Stimulated activated CD4-positive, alpha-beta T cell treated with anti-CD3 and anti-CD28 coated beads, Interleukin-15, amount 100 ng/mL, for 24 hours (primary cell): ENCODE results near the gene ANXA6.
"Not testable (repeated sequence)": the region's sequence is repeated elsewhere in the genome, so short reads cannot be mapped to it uniquely, and the experiment has no call there.

ENCODE experiments used
- DNase-seq: peaks from one replicate; pipeline ENCODE4 v3.0.0-alpha.2; 2020

The ANXA6 gene

DNA sequence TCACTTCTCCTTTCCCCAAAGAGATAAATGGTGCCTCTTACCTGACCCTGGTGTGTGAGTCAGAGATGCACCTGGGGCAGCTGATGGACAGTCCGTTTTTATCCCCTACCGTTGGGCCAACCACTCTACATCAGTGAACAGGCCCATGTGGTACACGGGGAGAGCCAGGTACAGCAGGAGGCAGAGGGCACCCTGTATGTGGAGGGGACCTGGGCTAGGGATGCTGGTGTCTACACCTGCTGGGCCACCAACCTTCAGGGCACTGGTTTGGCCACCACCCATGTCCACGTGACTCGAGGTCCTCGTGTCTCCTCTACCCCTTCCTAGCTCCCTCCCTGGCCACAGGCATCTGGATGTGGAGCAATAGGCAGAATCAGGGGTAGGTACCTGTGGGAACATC, 22.7 kb upstream of the ANXA6 start:
- DNase-seq, result no peak

DNA sequence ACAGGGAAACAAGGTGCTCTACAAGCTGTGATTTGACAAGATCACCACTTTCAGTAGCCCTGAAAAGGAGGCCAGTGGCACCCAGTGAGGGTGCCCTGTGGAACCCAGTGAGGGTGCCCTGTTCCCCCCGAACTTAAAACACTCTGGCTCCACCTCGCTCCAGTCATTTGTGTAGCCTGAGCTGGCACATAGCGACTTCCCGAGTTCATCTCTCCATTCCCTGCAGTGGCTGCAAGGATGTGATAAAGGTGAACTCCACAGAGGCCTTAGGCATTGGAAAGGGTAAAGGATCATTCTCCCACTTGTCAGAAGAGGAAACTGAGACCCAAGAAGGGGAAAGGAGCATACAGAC, 21.9 kb upstream of the ANXA6 start:
- no peak for DNase-seq

DNA sequence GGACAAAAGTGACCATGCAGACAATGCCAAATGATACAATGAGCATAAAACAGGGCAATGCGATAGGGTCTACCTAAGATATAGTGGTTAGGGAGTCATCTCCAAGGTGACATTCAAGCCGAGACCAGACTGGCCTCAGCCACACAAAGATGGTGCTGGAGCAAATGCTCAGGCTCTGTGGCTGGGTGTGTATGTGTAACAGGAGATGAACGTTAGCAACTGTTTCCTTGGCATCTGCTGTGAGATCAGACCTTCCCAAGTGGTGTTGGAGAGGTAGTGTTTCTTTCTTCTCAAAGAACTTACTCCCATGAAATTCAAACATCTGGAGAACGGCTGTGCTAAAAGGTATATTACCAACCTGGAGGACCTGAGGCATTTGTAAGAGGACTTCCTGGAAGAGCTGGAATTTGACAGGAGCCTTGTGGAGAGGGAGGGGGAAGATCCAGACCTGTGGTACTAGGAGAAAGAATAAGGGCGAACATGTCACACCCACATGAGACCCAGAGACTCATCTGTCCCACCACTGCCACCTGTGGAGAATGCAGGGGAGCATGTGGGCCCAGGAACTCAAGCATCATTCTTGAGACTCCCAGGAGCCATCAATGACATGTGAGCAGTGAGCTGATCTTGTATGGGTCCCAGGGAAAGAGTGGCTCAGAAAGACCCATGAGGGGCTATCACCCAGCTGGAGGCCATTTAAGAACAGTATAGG, 21.4 kb upstream of the ANXA6 start:
- DNase-seq, result no peak

DNA sequence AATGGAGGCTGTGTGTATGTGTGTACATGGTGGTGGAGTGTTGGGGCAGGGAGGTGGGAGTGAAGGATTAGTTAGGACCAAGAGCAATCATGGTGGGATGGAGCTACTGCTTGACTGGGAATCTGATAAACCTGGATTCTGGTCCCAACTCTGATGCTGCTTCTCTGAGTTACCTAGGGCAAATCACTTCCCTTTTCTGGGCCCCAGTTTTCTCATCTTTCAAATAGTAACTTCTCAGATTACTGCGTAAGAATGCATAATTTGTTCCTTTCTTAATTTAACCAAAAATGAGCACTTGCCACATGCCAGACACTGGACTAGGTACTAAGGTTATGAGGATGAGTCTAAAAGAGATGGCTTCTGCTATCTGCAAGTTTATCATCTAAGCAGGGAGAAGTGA, 20.8 kb upstream of the ANXA6 start:
- no peak for DNase-seq

DNA sequence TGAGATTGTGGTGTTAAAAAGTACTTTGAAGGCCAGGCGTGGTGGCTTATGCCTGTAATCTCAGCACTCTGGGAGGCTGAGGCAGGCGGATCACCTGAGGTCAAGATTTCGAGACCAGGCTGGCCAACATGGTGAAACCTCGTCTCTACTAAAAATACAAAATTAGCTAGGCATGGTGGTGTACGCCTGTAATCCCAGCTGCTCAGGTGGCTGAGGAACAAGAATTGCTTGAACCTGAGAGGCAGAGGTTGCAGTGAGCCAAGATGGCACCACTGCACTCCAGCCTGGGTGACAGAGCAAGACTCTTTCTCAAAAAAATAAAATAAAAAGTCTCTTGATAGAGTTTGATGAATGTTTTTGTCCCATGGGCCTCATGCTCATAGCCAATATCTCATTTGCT, 18.7 kb upstream of the ANXA6 start:
- DNase-seq, result not testable (repeated sequence)

DNA sequence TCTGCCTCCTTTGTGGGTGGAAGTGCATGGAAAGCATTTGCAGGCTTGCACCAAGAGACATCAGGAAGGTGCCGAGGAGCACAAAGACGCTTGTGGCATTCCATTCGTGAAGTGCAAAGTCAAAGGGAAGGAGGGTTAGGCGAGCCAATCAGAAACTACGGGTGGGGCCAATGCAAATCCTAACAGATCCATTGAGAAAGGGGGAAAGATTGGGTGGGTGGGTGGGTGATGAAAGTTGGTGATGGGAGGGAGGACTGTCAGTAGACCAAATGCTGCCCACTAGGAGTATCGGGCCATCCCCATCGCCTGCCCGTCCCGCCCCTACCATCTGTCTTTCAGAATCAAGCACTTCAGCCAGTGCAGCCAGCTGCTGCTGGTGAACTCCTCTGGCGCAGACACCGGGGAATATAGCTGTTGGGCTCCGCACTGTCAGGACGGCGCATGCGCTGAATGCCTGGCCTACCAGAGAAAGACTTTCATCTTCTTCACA, 17.1 kb upstream of the ANXA6 start:
- DNase-seq, result no peak

DNA sequence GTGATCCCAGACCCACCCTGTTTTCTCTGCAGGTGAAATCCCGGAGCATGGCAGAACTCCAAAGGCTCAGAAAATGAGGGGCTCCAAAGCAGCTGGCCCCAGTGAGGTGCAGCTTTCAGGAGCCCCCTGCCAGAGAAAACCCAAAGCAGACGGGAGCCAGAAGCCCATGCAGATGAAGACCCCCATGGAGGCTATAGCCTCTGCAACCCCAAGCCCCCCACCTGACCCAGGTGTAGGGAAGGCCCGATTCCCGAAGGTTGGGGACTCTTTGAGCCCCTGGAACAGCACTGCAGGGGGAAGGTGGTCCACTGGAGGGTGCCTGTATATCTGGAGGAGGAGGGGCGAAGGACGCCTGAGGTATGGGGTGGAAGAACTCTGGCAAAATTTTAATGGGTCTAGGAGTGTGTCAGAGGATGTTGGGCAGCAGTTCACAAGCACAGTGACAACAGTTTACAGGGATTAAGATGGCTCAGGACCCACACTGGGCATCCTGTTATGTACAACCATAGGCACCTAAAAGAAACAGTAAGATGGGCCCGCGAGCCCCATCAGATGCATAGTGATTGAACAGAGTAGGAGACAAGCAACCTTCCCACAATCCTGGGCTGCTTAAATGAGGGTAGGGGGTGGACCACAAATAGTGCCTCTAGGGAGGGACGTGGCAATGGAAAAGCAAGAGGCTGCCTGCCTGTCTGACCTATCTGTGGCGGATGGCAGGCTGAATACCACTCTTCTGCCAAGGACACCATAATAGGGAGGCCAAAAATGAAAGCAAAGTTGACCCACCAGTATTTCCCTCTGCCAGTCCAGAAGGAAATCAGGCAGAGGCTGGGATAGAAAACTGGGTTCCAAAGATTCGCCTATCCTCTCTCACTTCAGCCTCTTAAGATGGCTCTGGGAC, 16.4 kb upstream of the ANXA6 start:
- no peak for DNase-seq

DNA sequence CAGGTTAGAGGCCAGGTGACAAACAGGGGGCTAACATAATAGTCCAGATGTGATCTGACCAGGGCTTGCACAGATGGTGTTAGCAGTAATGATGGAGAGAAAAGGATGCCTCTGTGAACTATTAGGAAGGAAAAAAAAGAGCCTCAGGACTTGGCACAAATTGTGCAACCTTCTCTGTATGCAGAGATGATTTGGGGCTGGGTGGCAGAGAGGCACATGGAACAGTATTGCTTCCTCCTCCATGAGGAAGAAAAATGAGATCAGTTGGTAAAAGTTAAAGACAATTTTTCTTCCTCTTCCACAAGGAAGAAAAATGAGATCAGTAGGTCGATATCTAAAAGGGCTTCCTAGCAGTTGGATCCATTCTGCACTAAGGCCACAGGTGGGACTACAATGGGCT, 13.9 kb upstream of the ANXA6 start:
- no peak for DNase-seq

DNA sequence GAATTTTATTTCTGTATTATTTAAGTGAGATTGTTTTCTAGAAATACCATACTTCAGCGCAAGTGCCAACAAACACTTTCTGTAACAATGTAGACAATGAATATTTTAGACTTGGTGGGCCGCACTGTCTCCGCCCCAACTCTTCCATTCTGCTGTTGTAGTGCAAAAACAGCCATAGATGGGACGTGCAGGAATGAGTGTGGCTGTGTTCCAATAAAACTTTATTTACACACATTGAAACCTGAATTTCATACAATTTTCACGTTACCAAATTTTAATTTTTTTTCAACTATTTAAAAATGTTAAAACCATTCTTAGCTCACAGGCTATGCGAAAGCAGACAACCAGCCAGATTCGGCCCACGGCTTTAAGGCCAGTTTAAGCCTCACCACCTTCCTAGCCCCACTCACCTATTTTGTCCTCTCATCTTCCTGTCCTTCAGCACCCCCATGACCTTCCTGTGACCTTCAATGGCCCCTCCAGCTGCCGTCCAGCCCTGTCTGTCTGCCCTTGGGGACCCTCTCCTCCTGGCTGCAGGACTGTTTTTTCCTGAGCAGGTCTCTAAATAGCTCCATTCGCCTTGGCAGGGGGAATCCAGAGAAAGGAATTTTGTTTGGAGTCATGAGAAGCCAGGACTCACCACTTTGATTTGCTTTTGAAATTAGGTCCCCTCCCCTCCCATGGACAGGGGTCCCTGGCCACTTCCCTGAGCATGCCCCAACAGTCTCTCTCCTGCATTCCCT, 11.2 kb upstream of the ANXA6 start:
- DNase-seq, result no peak

DNA sequence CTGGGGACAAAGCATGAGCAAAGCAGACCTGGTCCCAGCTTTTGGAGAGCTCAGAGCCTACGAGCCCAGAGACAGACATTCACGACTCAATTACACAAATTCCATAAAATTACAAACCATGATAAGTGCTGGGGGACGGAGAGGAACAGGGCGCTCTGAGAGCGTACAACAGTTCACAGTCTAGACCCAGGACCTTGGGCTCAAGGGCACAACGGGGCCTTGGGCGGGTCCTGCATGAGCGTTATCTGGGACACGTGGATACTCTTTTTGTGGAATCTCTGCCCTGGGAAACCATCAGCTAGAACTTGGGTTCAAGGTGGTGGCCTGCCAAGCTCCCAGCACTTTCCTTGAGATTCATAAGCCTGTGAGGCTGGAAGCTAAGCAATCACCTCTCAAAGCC, 9.4 kb upstream of the ANXA6 start:
- no peak for DNase-seq

DNA sequence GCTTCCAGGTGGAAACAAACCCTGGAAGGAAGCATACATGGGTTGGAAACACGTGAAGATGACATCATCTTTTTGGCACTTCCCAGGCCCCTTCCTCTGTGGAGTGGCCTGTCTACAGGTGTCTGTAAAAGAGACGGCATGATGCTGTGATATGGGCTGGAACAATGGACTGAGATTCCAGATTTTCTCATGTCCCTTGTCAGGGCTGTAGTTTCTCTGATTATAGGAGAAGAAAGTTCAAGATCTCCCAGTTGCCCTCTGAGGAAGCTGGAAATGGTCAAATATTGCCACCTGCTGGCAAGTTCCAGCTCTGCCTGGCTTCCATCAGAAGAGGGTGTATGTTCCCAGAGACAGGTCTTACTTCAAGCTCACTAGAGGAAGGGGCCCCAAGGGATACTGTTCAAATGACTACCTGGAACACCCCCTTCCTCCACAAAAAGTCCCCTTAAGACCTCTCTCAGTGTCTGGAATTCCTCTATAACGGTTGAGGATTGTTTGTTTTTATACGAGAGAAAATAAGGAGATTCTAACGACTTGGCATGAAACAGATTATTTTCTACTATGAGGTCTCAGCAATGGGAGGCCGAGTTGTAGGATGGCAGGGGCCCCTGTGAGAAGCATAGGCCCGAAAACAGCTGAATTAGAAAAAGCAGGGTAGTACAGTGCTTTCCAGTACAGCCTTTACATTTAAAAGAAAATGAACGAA, 7.3 kb upstream of the ANXA6 start:
- DNase-seq, result peak; percentile 83

DNA sequence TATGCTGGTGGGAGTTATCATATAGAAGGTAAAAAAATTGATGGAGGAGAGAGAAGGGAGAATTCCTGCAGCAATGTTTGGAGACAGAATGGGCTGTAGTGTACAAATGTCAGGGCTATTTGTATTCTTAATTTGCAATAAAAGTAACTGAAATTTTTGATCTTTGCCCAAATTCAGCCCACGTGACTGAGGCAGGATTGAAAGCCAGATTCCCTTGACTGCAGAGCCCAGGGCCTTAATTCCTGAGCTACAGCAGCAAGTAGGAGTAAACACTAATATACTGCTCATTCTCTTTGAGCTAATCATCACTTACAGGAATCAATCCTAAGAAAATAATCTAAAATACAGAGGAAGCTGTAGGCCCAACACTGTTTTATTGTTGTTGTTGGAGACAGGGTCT, 5.2 kb upstream of the ANXA6 start:
- no peak for DNase-seq

DNA sequence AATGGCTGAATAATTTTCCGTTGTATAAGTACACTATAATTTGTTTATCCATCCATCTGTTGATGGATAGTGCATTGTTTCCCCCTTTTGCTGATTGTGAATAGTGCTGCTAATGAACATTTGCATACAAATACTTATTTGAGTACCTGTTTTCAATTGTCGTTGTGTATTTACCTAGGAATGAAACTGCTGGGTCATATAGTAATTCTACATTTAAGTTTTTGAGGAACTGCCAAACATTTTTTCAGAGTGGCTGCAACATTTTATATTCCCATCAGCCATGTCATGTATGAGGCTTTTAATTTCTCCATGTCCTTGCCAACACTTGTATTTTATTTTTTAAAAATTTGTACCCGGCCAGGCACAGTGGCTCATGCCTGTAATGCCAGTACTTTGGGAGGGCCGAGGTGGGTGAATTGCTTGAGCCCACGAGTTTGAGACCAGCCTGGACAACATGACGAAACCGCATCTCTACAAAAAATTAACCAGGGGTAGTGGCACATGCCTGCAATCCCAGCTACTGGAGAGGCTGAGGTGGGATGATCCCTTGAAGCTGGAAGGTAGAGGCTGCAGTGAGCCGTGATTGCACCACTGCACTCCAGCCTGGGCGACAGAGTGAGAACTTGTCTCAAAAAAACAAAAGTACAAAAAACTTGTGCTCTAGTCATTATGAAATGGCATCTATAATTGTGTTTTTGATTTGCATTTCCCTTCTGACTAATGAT, 2.2 kb upstream of the ANXA6 start:
- no peak for DNase-seq

DNA sequence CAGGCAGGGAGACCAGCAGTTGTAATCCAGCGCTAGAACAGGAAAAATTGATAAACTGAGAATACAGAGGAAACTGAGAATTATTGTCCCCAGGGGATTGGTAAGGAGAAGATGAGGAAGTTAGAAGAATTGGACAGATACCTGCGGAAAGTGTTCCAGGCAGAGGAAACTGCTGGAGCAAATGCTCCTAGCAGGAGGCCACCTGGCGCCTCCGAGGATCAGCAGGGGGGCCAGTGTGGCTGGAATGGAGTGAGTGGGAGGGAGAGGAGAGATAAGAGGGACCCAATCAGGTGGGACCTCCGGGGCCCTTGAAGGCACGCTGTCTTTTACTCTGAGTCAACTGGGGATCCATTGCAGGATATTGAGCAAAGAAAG, 695 bp upstream of the ANXA6 start:
- DNase-seq, result no peak

DNA sequence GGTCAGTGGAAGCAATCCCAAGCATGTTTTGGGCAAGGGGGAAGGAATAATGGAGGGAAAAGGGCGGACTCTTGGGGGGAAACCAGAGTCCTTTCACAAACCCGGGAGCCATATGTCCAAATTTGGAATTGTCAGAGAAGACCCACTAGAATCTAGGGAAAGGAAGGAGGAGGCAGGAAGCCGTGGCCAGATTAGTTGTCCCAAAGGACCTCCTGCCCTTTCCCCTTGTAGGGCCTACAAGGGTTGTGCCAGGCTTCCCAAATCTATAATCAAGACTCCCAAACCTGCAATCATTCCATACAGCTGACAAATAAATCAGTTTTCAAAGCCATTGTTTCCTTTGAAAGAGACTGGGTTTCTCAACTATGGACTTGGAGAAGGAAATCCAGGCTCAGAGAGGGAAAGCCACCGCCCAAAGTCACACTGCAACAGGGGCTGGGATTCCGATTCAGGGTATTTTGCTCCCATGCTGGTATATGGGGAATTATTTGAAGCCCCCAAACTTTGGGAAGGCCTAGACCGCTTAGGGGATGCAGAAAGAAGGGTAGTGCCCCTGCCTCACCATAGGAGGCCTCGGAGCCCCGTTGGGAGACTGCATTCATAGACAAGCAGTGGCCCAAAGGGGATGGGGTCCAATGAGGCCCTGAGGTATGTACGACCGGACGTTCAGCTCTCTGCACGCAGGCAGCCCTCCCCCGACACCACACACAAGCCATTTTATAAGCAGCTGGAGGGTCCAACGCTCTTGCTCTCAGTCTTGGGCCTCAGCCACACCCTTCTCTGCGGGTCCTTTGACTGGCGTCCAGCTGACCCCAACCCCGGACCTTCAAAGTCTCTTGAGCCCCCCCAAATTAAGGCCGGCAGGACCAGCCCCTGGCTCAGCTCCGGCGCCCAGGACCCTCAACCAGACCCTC, 815 bp downstream of the ANXA6 start:
- peak; percentile 47 for DNase-seq

DNA sequence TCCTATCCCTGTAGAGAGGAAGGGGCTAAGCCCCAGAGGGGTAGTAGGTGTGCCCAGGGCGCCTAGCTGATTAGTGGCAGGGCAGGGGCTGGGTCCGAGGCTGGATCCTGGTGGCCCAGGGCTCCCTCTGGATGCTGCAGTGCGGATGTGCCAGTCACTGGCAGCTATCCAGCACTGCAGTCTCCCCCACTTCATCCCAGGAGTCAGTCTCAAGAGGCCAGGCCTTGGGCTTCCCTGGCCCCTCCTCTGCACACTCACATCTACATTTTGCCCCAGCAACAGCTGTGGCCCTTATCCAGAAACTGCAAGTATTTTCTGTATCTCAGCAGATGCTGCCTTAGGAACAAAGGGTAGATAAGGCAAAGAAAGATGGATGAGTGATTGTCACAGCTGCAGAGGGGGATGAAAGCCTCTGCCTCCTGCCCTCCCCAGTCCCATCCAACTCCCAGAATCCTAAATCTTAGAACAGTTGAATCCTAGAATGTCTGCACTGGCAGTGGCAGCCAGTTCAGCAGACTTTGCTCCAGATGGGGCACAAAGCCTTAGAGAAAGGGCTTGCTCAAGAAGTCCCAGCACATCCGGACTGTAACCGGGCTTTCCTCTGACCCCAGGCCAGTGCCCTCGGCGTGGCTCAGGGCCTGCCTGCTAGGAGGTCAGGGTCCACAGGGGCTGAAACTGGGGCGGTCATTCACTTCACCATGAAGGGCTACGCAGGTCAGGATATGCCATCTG, 1.6 kb downstream of the ANXA6 start:
- DNase-seq, result peak; percentile 42

DNA sequence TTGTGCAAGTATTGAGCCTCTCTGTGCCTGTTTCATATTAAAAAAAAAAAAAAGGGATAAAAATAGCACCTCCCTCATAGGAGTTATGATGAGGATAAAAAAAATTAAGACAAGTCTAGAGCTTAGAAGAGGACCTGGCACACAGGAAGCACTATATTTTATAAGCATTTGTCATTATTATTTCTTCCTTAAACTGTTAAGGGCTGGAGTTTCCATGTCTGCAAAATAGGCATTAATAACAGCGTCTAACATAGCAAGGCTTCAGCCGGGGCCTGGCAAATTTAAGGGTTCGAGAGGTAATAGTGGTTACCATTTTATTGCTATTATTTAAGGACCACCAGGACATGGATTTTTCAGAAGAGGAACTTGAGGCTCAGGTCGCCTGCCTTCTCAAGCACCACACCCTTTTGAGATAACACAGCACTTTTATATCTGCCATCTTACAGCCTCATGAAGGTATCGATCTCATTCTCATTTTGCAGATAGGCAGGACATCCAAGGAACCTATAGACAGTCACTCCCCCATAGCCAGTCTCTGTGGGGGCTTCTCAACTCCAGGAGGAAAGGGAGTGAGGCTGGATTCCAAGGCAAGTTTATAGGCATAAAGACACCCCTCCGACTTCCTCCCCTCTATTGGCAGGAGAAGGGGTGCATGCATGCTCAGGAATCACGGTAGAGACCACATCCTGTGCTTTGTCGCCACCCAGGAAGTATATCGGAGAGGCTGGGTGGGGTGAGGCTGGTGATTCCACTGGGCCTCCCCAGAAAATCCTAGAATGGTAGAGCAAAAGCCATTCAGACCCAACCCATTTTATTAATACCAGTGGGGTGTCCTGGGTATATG, 2.4 kb downstream of the ANXA6 start:
- peak; percentile 67 for DNase-seq

DNA sequence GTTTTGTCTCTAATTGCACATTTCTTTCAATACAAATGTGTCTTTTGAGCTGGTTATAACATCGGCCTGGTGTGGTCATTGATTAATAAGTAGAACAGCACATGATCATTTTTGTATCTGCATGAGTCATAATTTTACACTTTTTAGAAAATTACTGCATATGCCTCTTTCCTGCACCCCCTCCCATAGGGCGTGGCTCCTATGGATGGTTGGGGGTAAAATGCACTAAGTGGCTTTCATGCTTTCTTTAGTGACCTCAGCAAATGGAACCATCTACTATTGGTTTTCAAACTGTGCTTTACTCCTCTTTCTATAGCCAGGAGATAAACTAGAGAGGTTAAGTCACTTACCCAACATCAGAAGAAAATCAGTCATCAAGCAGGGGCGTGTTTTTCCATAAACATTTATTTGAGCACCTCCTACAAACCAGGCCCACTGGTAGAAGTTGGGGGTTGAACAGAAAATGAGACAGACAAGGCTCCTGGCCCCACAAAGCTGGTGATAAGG, 3.8 kb downstream of the ANXA6 start:
- peak; percentile 77 for DNase-seq

DNA sequence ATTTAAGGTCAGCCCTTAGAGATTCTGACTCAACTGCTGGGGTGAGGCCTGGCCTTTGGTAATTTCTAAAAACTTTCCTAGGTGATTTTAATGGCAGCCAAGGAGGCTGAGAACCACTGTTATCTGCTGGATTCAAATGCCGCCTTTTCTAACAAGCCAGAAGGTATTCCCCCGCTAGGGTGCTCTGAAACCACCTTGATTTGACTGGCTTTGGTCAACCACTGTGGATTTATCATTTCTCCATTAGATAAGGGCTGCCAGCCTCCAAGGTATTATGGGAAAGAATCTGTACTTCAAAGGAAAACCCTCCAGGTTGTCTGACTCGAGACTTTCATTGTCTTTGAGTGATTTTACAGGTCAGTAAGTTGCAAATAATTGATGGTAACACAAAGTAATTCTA, 4.3 kb downstream of the ANXA6 start:
- DNase-seq, result peak; percentile 37
